Measurements from ENCODE around the gene DRC7.
A peak's percentile ranks its signal among the peaks of the same experiment; 100 is the strongest.

DRC7 gene

DNA sequence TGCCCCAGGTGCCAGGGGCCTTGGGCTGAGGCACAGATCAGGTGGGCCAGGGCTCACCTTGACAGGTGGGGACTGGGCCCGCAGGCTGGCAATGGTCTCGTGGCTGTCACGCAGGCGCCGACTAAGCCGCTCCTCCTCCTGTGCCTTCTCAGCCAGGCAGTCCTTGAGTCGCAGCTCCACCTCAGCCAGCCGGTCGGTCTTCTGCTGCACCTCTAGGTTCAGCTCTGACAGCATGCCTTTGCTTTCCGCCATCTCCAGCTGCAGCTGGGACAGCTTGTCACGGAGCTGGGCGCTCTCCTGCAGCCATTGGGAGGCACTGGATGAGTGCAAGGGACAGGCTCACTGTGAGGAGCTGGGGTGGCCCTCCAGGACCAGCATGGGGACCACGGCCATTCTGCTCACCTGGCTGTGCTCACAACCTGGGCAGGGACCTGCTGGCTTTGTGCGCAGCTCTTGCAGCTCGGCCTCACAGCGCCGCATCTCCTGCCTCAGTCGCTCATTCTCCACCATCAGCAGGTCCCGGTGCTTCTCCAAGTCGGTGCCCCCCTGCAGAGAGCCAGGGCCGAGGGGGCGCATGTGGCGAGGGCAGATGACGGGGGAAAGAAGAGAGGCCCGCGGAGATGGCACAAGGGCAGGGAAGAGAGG lies 76.7 kb downstream of the DRC7 start:
- DNase-seq (ENCODE audit: extremely low read depth, insufficient read length) = no peak
- TF ChIP-seq, protein P1, sequence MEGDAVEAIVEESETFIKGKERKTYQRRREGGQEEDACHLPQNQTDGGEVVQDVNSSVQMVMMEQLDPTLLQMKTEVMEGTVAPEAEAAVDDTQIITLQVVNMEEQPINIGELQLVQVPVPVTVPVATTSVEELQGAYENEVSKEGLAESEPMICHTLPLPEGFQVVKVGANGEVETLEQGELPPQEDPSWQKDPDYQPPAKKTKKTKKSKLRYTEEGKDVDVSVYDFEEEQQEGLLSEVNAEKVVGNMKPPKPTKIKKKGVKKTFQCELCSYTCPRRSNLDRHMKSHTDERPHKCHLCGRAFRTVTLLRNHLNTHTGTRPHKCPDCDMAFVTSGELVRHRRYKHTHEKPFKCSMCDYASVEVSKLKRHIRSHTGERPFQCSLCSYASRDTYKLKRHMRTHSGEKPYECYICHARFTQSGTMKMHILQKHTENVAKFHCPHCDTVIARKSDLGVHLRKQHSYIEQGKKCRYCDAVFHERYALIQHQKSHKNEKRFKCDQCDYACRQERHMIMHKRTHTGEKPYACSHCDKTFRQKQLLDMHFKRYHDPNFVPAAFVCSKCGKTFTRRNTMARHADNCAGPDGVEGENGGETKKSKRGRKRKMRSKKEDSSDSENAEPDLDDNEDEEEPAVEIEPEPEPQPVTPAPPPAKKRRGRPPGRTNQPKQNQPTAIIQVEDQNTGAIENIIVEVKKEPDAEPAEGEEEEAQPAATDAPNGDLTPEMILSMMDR (IDR thresholded peaks at IDR 0.05; ENCODE audit: insufficient read depth, low read length, poor library complexity, severe bottlenecking) = no peak
- Histone ChIP-seq H3K4me3 (replicated peaks; ENCODE audit: low read depth, low read length) (no peak overlapping the region), H3K36me3 (ENCODE audit: control insufficient read depth, insufficient read depth, low read length) (no peaks in the 10 kb centered on the region), H3K27me3 (replicated peaks; ENCODE audit: control insufficient read depth, insufficient read depth, low read length) (no peaks in the 10 kb centered on the region; the same call in 1 of the 2 replicates)

DNA sequence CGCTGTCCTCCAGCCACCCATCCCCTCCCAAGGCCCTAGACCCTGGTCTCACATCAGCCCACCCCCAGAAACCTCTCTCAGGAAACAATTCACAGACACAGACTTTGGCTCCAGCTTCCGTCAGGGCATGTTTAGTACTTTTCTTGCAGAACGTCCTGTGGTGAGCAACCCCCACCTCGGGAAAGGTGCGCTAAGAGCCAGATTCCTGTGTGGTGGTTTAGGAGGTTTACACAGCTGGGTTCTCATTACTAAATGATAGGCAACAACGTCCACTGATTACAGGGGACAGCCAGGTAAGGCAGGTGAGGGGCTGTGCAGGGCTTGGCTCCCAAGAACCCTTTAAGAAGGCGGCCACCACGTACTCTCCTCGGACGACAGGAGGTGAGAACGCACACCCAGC lies 78.4 kb downstream of the DRC7 start:
- Histone ChIP-seq H3K4me3 (replicated peaks; ENCODE audit: low read depth, low read length) (no peak overlapping the region), H3K36me3 (ENCODE audit: control insufficient read depth, insufficient read depth, low read length) (no peaks in the 10 kb centered on the region), H3K27me3 (replicated peaks; ENCODE audit: control insufficient read depth, insufficient read depth, low read length) (no peaks in the 10 kb centered on the region; the same call in 1 of the 2 replicates)
- TF ChIP-seq, protein P1 (IDR thresholded peaks at IDR 0.05; ENCODE audit: insufficient read depth, low read length, poor library complexity, severe bottlenecking) = no peak
- no peak for DNase-seq (ENCODE audit: extremely low read depth, insufficient read length)

DNA sequence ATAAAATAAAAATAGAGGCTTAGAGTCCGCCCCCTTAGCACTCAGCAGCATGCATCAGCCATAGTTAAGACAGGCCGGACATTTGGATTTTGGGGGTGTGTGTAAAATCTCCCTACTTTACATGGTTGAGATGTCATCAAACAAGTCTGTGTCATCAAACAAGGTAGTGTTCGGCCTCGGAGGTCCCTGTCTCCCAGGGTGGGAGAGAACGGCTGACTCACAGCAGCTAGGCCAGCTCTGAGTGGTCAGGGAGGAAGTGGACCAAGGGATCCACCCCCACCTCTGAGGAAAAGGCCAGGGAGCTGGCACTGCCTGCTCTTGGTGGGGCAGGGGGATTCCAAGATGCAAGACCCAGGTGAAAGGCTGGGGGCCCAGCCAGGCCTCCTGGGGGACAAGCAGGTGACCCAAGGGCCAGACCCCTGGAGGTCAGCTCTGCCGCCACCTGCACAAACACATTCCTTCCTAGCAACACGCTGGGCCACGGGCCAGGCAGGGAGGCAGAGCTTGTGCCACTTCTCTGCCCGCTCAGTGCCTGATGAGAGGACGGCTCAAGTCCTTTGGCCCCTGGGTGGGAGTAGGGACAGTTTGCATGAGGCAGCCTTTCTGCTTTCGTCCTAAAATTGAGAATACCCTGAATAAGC lies 79.2 kb downstream of the DRC7 start:
- Histone ChIP-seq H3K36me3 (ENCODE audit: control insufficient read depth, insufficient read depth, low read length) (no peaks in the 10 kb centered on the region), H3K27me3 (replicated peaks; ENCODE audit: control insufficient read depth, insufficient read depth, low read length) (no peaks in the 10 kb centered on the region; the same call in 1 of the 2 replicates), H3K4me3 (replicated peaks; ENCODE audit: low read depth, low read length) (no peak overlapping the region)
- TF ChIP-seq, protein P1 (IDR thresholded peaks at IDR 0.05; ENCODE audit: insufficient read depth, low read length, poor library complexity, severe bottlenecking) = no peak
- no peak for DNase-seq (ENCODE audit: extremely low read depth, insufficient read length)

DNA sequence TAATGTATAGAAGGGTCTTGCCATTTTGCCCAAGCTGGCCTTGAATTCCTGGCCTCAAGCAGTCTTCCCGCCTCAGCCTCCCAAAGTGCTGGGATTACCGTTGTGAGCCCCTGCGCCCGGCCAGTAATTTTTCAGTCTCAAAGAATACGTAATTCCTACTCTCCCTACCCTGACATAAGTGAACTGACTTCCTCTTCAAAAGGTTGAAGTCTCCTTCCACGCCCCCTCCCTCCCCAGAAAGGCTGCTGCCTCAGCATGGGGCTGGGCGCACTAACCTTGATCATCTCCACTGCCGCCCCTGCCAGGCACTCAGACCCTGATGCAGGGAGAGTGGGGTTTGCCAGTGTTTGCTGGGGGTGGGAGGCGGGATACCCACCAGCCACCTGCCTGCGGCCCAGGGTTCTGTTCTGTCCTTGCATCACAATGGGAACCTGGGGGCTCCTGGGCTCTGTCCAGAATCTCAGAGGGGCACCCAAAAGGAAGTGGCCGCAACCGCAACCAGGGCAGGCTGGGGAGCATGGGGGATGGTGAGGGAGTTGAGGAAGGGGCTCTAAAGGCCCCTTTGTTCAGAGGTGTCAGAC lies 80.2 kb downstream of the DRC7 start:
- DNase-seq (ENCODE audit: extremely low read depth, insufficient read length) = no peak
- TF ChIP-seq, protein P1 (IDR thresholded peaks at IDR 0.05; ENCODE audit: insufficient read depth, low read length, poor library complexity, severe bottlenecking) = no peak
- Histone ChIP-seq H3K27me3 (replicated peaks; ENCODE audit: control insufficient read depth, insufficient read depth, low read length) (no peaks in the 10 kb centered on the region; the same call in 1 of the 2 replicates), H3K4me3 (replicated peaks; ENCODE audit: low read depth, low read length) (no peak overlapping the region), H3K36me3 (ENCODE audit: control insufficient read depth, insufficient read depth, low read length) (no peaks in the 10 kb centered on the region)

DNA sequence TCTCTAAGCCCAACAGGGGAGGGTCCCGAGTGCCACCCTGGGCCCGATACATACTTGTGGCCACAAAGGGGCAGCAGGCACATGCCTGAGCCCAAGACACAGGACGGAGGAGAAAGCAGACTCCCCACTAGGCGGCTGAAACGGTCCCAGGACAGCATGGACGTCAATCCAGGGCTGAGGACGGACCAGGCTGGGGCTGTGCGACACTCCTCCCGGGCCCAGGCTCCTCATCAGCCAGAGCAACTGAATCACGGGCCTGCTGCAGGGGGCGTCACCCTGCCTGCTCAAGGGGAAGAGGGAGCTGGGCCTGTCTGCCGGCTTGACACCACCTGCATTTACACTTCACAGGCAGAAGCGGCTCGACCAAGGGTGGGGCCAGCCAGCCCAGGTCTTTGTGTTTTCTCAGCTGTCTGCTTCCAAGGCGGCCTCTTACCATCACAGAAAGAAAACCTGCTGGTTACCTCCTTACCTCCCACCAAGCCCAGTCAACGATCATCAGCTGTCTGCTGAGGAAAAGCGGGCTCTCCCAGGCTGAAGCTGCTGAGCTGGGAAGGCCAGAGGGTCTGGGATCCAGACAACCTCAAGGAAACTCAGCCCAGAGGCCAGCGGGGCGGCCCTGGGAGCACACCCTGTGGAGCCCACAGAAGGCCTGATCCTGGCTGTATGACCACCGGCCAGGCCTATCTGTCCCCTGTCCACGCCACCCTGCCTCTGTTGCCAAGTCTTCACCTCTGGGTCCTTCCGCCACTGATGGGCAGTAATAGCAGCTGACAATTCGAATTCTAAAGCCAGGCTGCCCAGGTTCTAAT lies 81.3 kb downstream of the DRC7 start:
- no peak overlapping the region for H3K4me3 ChIP-seq (replicated peaks; ENCODE audit: low read depth, low read length)
- no peak for DNase-seq (ENCODE audit: extremely low read depth, insufficient read length)

More for the DNA sequence above, 81.3 kb downstream of the DRC7 start:
- Histone ChIP-seq H3K27me3 (replicated peaks; ENCODE audit: control insufficient read depth, insufficient read depth, low read length) (no peaks in the 10 kb centered on the region; the same call in 1 of the 2 replicates), H3K36me3 (ENCODE audit: control insufficient read depth, insufficient read depth, low read length) (no peaks in the 10 kb centered on the region)
- TF ChIP-seq, protein P1 (IDR thresholded peaks at IDR 0.05; ENCODE audit: insufficient read depth, low read length, poor library complexity, severe bottlenecking) = peak; percentile 32
